OCI-LY7 (cell line): ENCODE measurements around the gene ABL2. TPM values are rescaled to one million over a fixed set of nuclear protein-coding genes. Genes with fewer than 3 reads are reported as not detected.

ENCODE experiments used
- BruUV-seq: library from RNA; stranded (reverse); fragments of 400-500 nt; replicated peaks from 2 replicates; lab custom pipeline; 2021; lab: Mats Ljungman, UMichigan
- CTCF ChIA-PET: fragments of 300-600 bp; sonication (Branson Sonifier 250); formaldehyde crosslinking; loops from one replicate; lab custom pipeline; 2022; ENCODE audit warnings: antibody characterized with exemption; ENCODE audit not compliant: unreplicated experiment; lab: Charles Lee
- POLR2A ChIA-PET: fragments of 300-600 bp; sonication (Branson Sonifier 250); formaldehyde crosslinking; loops from one replicate; lab custom pipeline; 2022; ENCODE audit warnings: antibody characterized with exemption; lab: Charles Lee
- DNase-seq: peaks from one replicate; pipeline ENCODE4 v3.0.0-alpha.2; 2015; ENCODE audit warnings: low spot score
- H2AFZ ChIP-seq: fragments of 200-600 bp; sonication (generic), shearing (Covaris generic); 2 replicates; pipeline ENCODE4 v1.6.1; 2014; ENCODE audit warnings: mild to moderate bottlenecking, antibody characterized with exemption, low read length, moderate library complexity
- H3K27ac ChIP-seq: fragments of 200-600 bp; sonication (generic); 2 replicates; pipeline ENCODE4 v1.5.1; 2014; ENCODE audit warnings: mixed run types, low read depth, mild to moderate bottlenecking, moderate library complexity, low read length, inconsistent platforms; ENCODE audit not compliant: poor library complexity, severe bottlenecking
- H3K36me3 ChIP-seq: fragments of 200-600 bp; sonication (generic); 2 replicates; pipeline ENCODE4 v1.6.1; 2014; ENCODE audit warnings: mild to moderate bottlenecking, antibody characterized with exemption, low read length, moderate library complexity, mixed read lengths; ENCODE audit not compliant: insufficient read depth
- H3K4me1 ChIP-seq: fragments of 200-600 bp; sonication (generic); 2 replicates; pipeline ENCODE4 v1.5.1; 2014; ENCODE audit warnings: mild to moderate bottlenecking, low read length; ENCODE audit not compliant: insufficient read depth, poor library complexity, severe bottlenecking
- H3K4me2 ChIP-seq: fragments of 200-600 bp; sonication (generic); 2 replicates; pipeline ENCODE4 v1.6.1; 2014; ENCODE audit warnings: mild to moderate bottlenecking, low read length
- H3K4me3 ChIP-seq: fragments of 200-600 bp; sonication (generic); 2 replicates; pipeline ENCODE4 v1.5.1; 2014; ENCODE audit warnings: mild to moderate bottlenecking, low read depth, low read length; ENCODE audit not compliant: poor library complexity, severe bottlenecking
- H3K79me2 ChIP-seq: fragments of 200-600 bp; sonication (generic); 2 replicates; pipeline ENCODE4 v1.6.1; 2016; ENCODE audit warnings: low read depth, mild to moderate bottlenecking, low read length, moderate library complexity, mixed read lengths; ENCODE audit not compliant: insufficient read depth
- H3K9me2 ChIP-seq: fragments of 200-600 bp; sonication (generic); 2 replicates; pipeline ENCODE4 v1.6.1; 2016; ENCODE audit warnings: mild to moderate bottlenecking, low read length, mixed read lengths; ENCODE audit not compliant: insufficient read depth
- H3K9me3 ChIP-seq: fragments of 200-600 bp; sonication (generic); 2 replicates; pipeline ENCODE4 v1.6.1; 2014; ENCODE audit warnings: mild to moderate bottlenecking, mixed run types, low read length, mixed read lengths
- H4K20me1 ChIP-seq: fragments of 200-600 bp; sonication (generic); 2 replicates; pipeline ENCODE4 v1.6.1; 2014; ENCODE audit warnings: mild to moderate bottlenecking, antibody characterized with exemption, low read length, moderate library complexity, mixed read lengths; ENCODE audit not compliant: insufficient read depth
- CTCF ChIP-seq: fragments of 200-600 bp; sonication (generic); conservative IDR thresholded peaks from 2 replicates; pipeline ENCODE4 v1.5.1; 2014; ENCODE audit warnings: mild to moderate bottlenecking, antibody characterized with exemption, low read length, moderate library complexity, mixed read lengths
- EZH2phosphoT487 ChIP-seq: fragments of 200-600 bp; sonication (generic); IDR thresholded peaks from 2 replicates; pipeline ENCODE4 v1.6.1; 2018; ENCODE audit warnings: low read depth, borderline replicate concordance, mild to moderate bottlenecking, mixed run types, antibody characterized with exemption, low read length, moderate library complexity, mixed read lengths
- intact Hi-C: fragments of 100-400 bp; cut with micrococcal nuclease; formaldehyde crosslinking; loops from one replicate; pipeline ENCODE4 v1.10.0; 2022; ENCODE audit not compliant: unreplicated experiment
- total RNA-seq, 2 experiments: library from RNA; depleted of rRNA in 1 of 2; stranded (reverse); fragments of >200 nt in 1 of 2; shearing (Covaris generic) in 1 of 2; gene quantifications; 2 replicates each; pipeline ENCODE4 v1.2.3, GENCODE V29; 2014 to 2022

ABL2 gene
- total RNA-seq, 2 experiments from 2014 or later, result 7.3 to 14.9 TPM

- H3K36me3 ChIP-seq, result peaks cover 49% of the 10 kb centered on the region
- H2AFZ ChIP-seq, result no peak overlapping the region
- ChIA-PET POLR2A (interaction anchor here (0.5 to 1.0 kb wide), 4 partner anchors 23 to 1717 kb away, joined by 3 to 8 read pairs (median 4); no protein-coding TSS in a partner anchor), CTCF (no interaction called here)
- H3K9me2 ChIP-seq, result no peaks in the 10 kb centered on the region
- no peaks in the 10 kb centered on the region for H3K9me3 ChIP-seq
- TF ChIP-seq CTCF (no peak), EZH2phosphoT487 (no peak)
- peaks cover 18% of the 10 kb centered on the region for H3K4me1 ChIP-seq
- no peak overlapping the region for H3K27ac ChIP-seq
- intact Hi-C loops, result loop anchor here (5.0 kb wide), 1 partner anchor 294 kb away; no protein-coding TSS in a partner anchor
- BruUV-seq, result no TSS peak
- DNase-seq, result no peak
- H3K79me2 ChIP-seq, result no peaks in the 10 kb centered on the region
- no peak overlapping the region for H3K4me3 ChIP-seq
- H3K4me2 ChIP-seq, result peak overlapping the region; percentile 14; the same call in 1 of the 2 replicates
- H4K20me1 ChIP-seq, result no peaks in the 10 kb centered on the region
Measured at GRCh38 chr1:179066471-179066870, 163.0 kb downstream of the ABL2 start.

- TF ChIP-seq EZH2phosphoT487, result no peak
- TF ChIP-seq CTCF, result no peak
- no peaks in the 10 kb centered on the region for H3K9me2 ChIP-seq
- POLR2A ChIA-PET, result interaction anchor here (0.6 kb wide), 1 partner anchor 151 kb away, joined by 3 read pairs; no protein-coding TSS in a partner anchor
- no peak overlapping the region for H3K4me3 ChIP-seq
- CTCF ChIA-PET, result no interaction called here
- H3K4me2 ChIP-seq, result no peak overlapping the region
- BruUV-seq, result no TSS peak
- no peaks in the 10 kb centered on the region for H4K20me1 ChIP-seq
- H3K27ac ChIP-seq, result no peak overlapping the region
- no peaks in the 10 kb centered on the region for H3K79me2 ChIP-seq
- H3K9me3 ChIP-seq, result 0 out of 2 replicates have a peak, but pooled peaks cover 2% of the 10 kb centered on the region
- H3K36me3 ChIP-seq, result peaks cover 40% of the 10 kb centered on the region
- peaks cover 7% of the 10 kb centered on the region for H3K4me1 ChIP-seq
- intact Hi-C loops, result no loop called here
- no peak for DNase-seq
- no peak overlapping the region for H2AFZ ChIP-seq
Measured at GRCh38 chr1:179061360-179062282, 167.9 kb downstream of the ABL2 start.
